K562 (cell line): Measurements from ENCODE around the gene PRR29. TPM values are rescaled to one million over a fixed set of nuclear protein-coding genes. Genes with fewer than 3 reads are reported as not detected.

Experiments
- AFF1 ChIP-seq, 2 experiments: fragments of 450-650 bp; IDR thresholded peaks; 2 replicates each; pipeline ENCODE4 v1.6.1; 2018; ENCODE audit warnings: mild to moderate bottlenecking in 2 of 2, low read depth in 1 of 2; ENCODE audit not compliant: partially characterized antibody in 2 of 2
- BDP1 ChIP-seq: IDR thresholded peaks from 3 replicates; pipeline ENCODE4 v1.6.1; 2011; ENCODE audit not compliant: insufficient read length, insufficient read depth
- BRF1 ChIP-seq: IDR thresholded peaks from 3 replicates; pipeline ENCODE4 v1.6.1; 2011; ENCODE audit warnings: borderline replicate concordance, mild to moderate bottlenecking; ENCODE audit not compliant: insufficient read length; ENCODE audit errors: extremely low read depth
- CEBPB ChIP-seq: fragments of 450-650 bp; IDR thresholded peaks from 2 replicates; pipeline ENCODE4 v1.6.1; 2016; ENCODE audit warnings: missing genetic modification characterization, missing compliant biosample characterization
- ETV6 ChIP-seq, 3 experiments: fragments of 150-350 bp in 1 of 3; sonication (generic) in 1 of 3; formaldehyde crosslinking in 1 of 3; IDR thresholded peaks; 2 replicates each; pipeline versions ENCODE4 v1.6.1 to v1.8.0; 2014 to 2022; ENCODE audit warnings: borderline replicate concordance in 2 of 3, low read depth in 2 of 3, antibody characterized with exemption in 1 of 3, low read length in 1 of 3, mild to moderate bottlenecking in 1 of 3, missing genetic modification reagents in 1 of 3
- HDAC2 ChIP-seq: fragments of 450-650 bp; IDR thresholded peaks from 2 replicates; pipeline ENCODE4 v1.6.1; 2016; ENCODE audit warnings: mild to moderate bottlenecking
- HOMEZ ChIP-seq: fragments of 250-450 bp; sonication (Bioruptor Pico); IDR thresholded peaks from 2 replicates; pipeline ENCODE4 v1.4.0; 2020; ENCODE audit warnings: mild to moderate bottlenecking, moderate library complexity
- NCOR1 ChIP-seq: fragments of 450-650 bp; IDR thresholded peaks from 2 replicates; pipeline ENCODE4 v1.6.1; 2016; ENCODE audit warnings: mild to moderate bottlenecking, moderate library complexity
- PKNOX1 ChIP-seq: fragments of 450-650 bp; IDR thresholded peaks from 2 replicates; pipeline ENCODE4 v1.6.1; 2016
- POLR2A ChIP-seq: fragments of 450-650 bp; conservative IDR thresholded peaks from 2 replicates; pipeline ENCODE4 v1.6.1; 2016
- POLR2H ChIP-seq: IDR thresholded peaks from 2 replicates; pipeline ENCODE4 v1.6.1; 2016; ENCODE audit warnings: missing genetic modification characterization, low read depth, mild to moderate bottlenecking, control low read depth, missing compliant biosample characterization, moderate library complexity
- RNF219 ChIP-seq: fragments of 250-450 bp; sonication (Bioruptor Pico); IDR thresholded peaks from 2 replicates; pipeline ENCODE4 v1.5.0; 2022; ENCODE audit warnings: mild to moderate bottlenecking
- SRSF1 ChIP-seq: fragments of 200-400 bp; formaldehyde crosslinking; IDR thresholded peaks from 2 replicates; pipeline ENCODE4 v1.6.1; 2017; ENCODE audit warnings: mild to moderate bottlenecking, low read depth, low read length, moderate library complexity
- UBTF ChIP-seq, 2 experiments: IDR thresholded peaks; 2 replicates each; pipeline ENCODE4 v1.6.1; 2012; ENCODE audit warnings: improper control_type of control experiment in 2 of 2, low read depth in 2 of 2, low read length in 2 of 2, borderline replicate concordance in 1 of 2
- ZFP30 ChIP-seq: fragments of 250-450 bp; sonication (Bioruptor Pico); IDR thresholded peaks from 2 replicates; pipeline ENCODE4 v1.8.0; 2022; ENCODE audit warnings: moderate library complexity, mild to moderate bottlenecking, inconsistent platforms, borderline replicate concordance
- ZNF253 ChIP-seq: fragments of 250-450 bp; sonication (Bioruptor Pico); conservative IDR thresholded peaks from 2 replicates; pipeline ENCODE4 v1.6.1; 2021; ENCODE audit warnings: mild to moderate bottlenecking
- ZNF699 ChIP-seq: fragments of 250-450 bp; sonication (Bioruptor Pico); IDR thresholded peaks from 2 replicates; pipeline ENCODE4 v1.8.0; 2021; ENCODE audit warnings: mild to moderate bottlenecking, moderate library complexity; ENCODE audit not compliant: insufficient replicate concordance
- polyA plus RNA-seq, 8 experiments: library from polyadenylated mRNA; depleted of rRNA in 4 of 8; stranded (reverse) in 5 of 8; unstranded in 3 of 8; fragments of >200 nt; fragmentation: Nextera tagmentation in 2 of 8; fragmentation: Illumina TruSeq in 1 of 8; extraction: Ambion mirVana in 2 of 8; extraction: Trizol in 1 of 8; gene quantifications; 2 replicates each; pipeline versions ENCODE4 v1.2.1 to v1.2.3, GENCODE V29; 2011 to 2014; ENCODE audit warnings: inconsistent platforms in 1 of 8, missing spikeins in 1 of 8
- total RNA-seq, 7 experiments: library from RNA; depleted of rRNA in 6 of 7; stranded (reverse); fragments of >200 nt in 6 of 7; fragmentation: Illumina TruSeq in 2 of 7; extraction: Trizol in 2 of 7; gene quantifications; 2 replicates each; pipeline versions ENCODE4 v1.2.1 to v1.2.3, GENCODE V29; 2011 to 2021; ENCODE audit warnings: low replicate concordance in 1 of 7

Gene PRR29
- total and polyA plus RNA-seq, 9 of the 15 experiments (the other 6 are each of a cell fraction or from before 2014, with no cell fraction given): 0.08 to 0.58 (median 0.15) TPM; not detected in 5

GRCh38 chr17:64022611-64023063 lies 24.5 kb downstream of the PRR29 start (continued):
- TF ChIP-seq AFF1 (IDR thresholded peaks at IDR 0.05; ENCODE audit: low read depth in 1 of 2, partially characterized antibody in 2 of 2): no peak
- TF ChIP-seq ZFP30: no peak
- no peak for TF ChIP-seq HDAC2
- TF ChIP-seq ETV6 (IDR thresholded peaks at IDR 0.05; ENCODE audit: borderline replicate concordance in 1 of 2, low read depth in 2 of 2, low read length in 1 of 2): no peak
- TF ChIP-seq ETV6 (CRISPR knock-in tag; IDR thresholded peaks at IDR 0.05; ENCODE audit: borderline replicate concordance): no peak
- no peak for TF ChIP-seq POLR2H (tag)
- TF ChIP-seq NCOR1: no peak
- no peak for TF ChIP-seq PKNOX1
- no peak for TF ChIP-seq POLR2A
- TF ChIP-seq CEBPB (tag): peak; percentile 72
- TF ChIP-seq RNF219 (CRISPR knock-in tag): no peak
- TF ChIP-seq HOMEZ (CRISPR knock-in tag): no peak
- TF ChIP-seq ZNF253: no peak
- TF ChIP-seq SRSF1: no peak
- TF ChIP-seq BRF1: no peak
- TF ChIP-seq BDP1: no peak
- TF ChIP-seq ZNF699 (CRISPR knock-in tag): no peak
- no peak for TF ChIP-seq UBTF (IDR thresholded peaks at IDR 0.05; ENCODE audit: borderline replicate concordance in 1 of 2, low read depth in 2 of 2, low read length in 2 of 2)
